NK-92 (cell line): ENCODE measurements around the gene ABCD1.

ENCODE experiments used
- DNase-seq: peaks from one replicate; lab custom pipeline; 2025; ENCODE audit not compliant: unreplicated experiment; lab: John Stamatoyannopoulos, UW

Gene ABCD1

DNA sequence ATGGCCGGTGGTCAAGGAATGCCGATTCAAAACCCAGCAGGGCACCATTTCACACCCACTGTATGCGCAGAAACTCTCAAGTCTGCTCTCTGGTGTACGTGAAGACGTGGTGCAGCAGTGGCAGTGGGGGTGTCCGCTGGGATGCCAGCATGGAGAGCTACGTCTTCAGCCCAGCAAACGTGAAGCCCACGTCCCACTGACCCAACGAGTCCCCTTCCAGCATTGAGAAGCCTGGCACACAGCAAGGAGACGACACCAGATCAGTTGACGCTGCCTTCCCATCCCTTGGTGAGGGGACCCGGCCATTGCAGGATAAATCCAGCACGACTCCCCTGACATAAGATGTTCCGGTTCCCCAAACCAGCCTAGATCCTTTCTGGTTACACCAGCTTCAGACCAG lies 37.2 kb downstream of the ABCD1 start:
- DNase-seq: no peak

DNA sequence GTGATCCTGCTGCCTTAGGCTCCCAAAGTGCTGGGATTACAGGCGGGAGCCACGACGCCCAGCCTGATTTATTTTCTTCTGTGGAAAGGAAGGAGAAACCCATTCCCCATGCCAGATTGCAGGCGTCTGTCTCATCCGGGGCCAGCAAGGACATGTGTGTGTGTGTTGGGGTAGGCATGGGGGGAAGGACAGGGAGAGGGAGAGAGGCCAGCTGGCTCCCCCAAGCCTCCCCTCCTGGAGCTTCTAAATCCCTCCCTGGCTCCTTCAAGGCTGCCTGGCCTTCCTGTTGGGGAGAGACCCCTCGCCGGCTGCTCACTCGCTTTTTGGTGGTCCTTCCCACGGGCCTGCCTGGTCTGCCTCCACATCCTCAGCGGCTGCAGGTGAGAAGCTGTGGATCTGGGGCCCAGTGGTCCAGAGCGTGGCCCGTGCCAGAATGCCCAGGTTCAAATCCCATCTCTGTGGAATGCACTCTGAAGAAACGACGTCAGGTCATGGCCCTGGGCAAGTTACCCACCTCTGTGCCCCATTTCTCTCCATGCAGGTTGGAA lies 38.0 kb downstream of the ABCD1 start:
- no peak for DNase-seq

DNA sequence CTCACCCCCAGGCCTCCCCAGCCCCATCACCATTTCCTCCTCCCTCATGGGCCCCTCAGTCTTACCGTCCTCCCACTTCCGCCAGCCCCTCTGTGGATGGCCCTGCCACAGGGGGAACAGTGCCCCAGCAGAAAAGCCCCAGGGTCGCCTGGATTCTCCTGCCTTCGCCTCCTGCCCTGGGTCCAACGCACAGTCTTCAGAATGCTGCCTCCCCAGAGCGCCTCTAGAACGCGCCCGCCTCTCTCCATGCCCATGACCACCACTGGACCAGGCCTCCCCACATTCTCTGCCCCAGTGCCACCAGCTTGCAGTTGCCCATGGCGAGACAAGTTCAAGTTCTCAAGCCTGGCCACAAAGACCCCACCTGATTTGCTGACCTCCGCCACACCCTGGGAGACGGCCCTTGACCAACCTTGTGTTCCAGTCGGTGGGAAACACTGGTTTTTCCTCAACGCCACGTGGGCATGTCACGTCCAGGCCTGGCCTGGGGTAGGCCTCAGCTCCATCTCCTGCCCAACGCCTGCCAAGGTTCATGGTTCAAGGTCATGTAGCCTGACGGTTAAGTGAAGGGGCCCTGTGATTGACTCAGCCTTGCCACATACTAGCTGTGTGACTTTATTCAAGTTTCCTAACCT lies 38.8 kb downstream of the ABCD1 start:
- no peak for DNase-seq

DNA sequence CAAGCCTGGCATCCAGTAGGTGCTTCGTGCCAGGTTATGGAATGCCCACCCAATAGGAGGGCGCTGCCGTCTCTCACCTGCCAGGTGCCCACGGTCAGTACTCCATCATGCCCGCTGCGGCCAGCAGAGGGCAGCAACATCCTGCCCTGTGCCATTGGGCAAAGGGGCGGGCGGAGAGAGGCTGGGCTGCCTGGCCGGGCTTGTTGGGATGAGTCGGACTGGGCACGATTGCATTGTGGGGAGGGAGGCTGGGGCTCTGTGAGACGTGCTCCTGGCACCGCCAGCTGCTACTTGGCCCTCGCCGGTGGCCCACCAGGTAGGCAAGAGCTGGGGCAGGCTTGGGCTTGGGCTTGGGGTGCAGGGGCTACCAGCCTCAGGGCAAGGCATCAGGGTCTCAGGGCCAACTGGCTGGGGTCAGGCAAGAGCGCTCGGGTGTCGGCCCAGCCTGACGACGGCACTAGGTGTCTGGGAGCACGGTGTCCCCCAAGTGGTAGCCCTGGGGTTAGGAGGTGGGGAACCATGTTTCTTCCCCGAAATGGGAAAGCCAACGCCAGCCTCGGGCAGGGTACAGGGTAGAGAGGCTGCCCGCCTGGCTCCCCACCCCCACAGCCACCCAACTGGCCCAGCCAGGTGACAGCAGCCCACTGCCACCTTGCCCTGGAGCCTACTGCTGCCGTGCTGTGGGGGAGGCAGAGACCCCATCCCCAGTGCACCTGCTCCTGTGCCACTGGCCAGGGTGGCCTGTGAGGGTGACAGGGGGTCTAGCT lies 39.5 kb downstream of the ABCD1 start, which contains the start of gene PLXNB3:
Gene PLXNB3 (plus strand): TSS at position 261 of the 767 bp plus-strand sequence. CDS start 1,287 bp downstream, outside the sequence.
- no peak for DNase-seq

DNA sequence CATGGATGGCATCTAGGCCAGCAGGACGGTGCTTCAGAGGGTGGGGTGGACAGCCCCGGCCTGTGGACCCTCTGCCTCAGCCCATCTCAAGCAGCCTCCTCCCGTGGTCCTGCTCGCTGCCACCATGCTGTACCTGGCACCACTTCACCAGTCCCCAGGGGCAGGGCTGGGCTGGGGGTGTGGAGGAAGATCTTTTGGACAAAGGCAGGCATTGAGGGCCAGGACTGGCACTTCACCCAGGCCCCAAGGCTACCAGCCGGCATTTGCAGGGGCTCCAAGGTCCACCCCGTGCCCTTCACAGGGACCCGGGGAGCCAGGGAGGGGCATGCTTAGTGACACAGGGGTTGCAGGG lies 40.1 kb downstream of the ABCD1 start:
- no peak for DNase-seq

DNA sequence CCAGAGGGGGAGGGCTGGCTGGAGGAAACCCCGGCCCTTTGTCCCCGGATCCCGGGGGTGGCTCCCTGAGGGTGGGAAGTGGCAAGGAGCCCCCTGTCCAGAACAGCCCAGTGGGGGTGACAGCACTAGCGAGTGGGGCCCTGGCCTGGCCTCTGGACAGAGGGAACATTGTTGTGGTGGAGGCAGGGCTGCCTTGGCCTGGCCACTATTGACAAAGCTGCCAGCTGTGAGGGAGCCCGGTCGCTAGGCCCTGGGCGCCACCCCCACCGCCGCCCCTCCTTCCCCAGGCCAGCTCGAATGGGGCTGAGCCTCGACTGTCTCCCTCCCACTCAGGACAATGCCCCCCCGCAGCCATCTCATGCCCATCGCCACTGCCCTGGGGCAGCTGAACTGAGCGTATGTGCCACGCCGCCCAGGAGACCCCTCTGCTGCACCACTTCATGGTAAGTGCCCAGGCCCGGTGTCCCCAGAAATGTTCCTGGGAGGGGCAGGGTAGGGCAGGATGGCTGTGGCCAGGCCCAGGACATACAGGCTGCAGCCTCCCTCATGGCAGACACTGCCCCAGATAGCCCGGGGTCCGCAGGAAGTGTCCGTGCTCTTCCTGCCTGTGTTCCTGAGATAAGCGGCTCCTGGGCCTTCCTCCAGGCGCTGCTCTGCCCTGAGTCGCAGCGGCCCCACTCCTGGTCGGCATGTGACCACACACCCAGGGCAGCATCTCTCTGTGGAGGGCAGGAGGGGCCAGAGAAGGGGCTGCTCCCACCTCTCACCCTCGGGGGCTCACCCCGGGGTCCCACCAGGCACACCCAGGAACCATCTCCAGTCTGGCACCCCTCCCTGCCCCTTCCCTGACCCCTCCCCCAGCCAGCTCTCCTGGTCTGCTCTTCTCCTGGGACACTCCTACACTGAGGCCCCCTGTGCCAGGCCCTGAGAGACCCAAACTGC lies 40.8 kb downstream of the ABCD1 start:
- no peak for DNase-seq

DNA sequence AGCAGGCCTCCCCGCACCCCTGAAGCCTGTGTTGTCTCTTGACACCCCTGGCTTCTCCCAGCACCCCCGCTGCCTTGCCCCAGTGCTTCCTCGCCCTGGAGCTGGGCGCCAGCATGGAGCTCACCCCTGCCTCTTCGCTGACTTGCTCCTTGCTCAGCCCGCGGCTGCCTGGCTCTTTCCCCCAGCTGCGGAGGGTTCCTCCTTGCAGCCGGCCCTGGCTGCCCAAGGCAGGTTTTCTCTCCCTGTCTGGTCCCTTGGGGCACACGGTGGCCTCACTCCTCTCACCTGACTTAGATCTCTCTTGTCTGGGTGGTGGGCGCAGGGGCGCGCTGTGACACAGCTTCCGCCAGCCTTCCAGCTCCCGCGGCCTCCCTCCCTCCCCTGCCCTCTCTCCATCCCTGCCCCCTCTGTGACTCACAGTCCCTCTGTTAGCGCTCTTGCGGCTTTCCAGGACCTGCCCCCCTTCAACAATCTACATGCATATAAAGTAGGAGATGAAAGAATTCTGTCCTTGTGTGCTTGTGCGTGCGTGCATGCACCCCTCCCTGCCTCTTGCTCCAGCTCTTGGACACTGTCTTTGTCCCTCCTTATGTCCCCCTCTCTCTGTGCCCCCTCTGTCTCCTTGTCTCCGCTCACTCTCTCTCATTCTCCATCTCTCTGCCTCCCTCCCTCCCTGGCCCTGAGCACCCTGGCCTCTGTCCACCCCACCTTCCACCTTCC lies 41.6 kb downstream of the ABCD1 start:
- no peak for DNase-seq

DNA sequence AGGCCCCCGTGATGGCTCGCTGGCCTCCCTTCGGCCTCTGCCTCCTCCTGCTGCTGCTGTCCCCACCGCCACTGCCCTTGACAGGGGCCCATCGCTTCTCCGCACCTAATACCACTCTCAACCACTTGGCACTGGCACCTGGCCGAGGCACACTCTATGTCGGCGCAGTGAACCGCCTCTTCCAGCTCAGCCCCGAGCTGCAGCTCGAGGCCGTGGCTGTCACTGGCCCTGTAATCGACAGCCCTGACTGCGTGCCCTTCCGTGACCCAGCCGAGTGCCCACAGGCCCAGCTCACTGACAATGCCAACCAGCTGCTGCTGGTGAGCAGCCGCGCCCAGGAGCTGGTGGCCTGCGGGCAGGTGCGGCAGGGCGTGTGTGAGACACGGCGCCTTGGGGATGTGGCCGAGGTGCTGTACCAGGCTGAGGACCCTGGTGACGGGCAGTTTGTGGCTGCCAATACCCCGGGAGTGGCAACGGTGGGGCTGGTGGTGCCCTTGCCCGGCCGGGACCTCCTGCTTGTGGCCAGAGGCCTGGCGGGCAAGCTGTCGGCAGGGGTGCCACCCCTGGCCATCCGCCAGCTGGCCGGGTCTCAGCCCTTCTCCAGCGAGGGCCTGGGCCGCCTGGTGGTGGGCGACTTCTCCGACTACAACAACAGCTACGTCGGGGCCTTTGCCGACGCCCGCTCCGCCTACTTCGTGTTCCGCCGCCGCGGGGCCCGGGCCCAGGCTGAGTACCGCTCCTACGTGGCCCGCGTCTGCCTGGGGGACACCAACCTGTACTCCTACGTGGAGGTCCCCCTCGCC lies 42.4 kb downstream of the ABCD1 start:
- no peak for DNase-seq

DNA sequence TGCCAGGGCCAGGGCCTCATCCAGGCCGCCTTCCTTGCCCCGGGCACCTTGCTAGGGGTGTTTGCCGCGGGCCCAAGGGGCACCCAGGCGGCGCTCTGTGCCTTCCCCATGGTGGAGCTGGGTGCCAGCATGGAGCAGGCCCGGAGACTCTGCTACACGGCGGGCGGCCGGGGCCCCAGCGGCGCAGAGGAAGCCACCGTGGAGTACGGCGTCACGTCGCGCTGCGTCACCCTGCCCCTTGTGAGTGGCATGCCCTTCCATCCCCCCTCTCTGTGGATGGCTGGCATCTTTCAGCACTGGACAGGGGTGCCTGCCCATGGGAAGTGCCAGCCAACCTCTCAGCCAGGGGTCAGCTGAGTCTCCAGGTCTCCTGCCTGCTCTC lies 43.0 kb downstream of the ABCD1 start:
- DNase-seq: no peak

DNA sequence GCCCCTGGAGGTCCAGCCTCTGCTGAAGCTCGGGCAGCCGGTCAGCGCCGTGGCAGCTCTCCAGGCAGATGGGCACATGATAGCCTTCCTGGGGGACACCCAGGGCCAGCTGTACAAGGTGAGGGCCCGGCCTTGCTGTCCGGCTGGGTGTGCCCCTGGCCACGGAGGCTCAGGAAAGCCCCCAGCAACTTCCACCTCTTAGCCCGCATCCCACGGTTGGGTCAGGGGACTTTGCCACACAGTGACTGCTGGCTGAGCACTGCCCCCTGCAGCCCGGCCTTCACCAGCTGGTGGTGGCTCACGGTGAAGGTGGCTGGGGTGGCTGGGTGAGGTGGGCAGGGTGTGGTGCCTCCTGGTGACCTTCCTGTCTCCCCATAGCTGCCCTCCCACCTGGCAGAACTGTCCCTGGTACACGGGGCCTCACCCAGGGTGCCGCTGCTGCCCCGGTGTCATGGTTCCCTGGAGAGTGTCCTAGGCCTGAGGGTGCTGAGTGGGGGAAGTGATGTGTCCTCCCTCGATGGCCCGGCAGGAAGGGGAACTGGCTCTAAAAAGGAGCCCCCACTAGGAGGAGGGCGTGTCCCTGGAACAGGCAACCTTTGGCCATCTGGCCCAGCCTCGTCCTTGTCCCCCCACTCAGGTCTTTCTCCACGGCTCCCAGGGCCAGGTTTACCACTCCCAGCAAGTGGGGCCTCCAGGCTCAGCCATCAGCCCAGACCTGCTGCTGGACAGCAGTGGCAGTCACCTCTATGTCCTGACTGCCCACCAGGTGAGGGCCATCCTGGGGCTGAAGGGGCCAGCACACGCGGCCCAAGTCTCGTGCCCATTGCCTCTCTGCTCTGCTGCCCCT lies 43.9 kb downstream of the ABCD1 start:
- DNase-seq: no peak

DNA sequence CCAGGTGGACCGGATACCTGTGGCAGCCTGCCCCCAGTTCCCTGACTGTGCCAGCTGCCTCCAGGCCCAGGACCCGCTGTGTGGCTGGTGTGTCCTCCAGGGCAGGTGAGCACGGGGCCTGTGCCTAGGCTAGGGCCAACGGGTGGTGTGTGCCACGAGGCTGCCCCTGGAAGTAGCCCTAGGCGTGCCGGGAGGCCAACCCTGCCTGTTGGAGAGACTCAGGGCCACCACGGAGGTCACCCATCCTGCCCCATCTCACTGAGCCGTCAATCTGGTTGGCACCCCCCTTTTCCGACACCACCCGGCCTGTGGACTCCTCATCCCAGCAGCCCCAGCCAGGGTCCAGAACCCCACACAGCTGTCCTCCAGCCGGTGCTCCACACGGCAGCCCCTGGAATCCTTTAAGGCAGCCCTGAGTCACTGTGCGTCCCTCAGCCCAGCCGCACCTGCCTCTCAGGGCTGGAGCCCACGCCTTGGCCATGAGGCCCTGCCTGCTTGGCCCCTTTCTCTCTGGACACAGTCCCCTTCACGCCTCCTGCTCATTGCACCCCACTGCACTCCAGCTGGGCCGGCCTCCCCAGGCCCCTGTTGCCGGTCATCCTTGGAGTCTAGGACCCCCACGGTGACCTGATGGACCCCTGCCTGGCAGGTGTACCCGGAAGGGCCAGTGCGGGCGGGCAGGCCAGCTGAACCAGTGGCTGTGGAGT lies 44.7 kb downstream of the ABCD1 start:
- no peak for DNase-seq

DNA sequence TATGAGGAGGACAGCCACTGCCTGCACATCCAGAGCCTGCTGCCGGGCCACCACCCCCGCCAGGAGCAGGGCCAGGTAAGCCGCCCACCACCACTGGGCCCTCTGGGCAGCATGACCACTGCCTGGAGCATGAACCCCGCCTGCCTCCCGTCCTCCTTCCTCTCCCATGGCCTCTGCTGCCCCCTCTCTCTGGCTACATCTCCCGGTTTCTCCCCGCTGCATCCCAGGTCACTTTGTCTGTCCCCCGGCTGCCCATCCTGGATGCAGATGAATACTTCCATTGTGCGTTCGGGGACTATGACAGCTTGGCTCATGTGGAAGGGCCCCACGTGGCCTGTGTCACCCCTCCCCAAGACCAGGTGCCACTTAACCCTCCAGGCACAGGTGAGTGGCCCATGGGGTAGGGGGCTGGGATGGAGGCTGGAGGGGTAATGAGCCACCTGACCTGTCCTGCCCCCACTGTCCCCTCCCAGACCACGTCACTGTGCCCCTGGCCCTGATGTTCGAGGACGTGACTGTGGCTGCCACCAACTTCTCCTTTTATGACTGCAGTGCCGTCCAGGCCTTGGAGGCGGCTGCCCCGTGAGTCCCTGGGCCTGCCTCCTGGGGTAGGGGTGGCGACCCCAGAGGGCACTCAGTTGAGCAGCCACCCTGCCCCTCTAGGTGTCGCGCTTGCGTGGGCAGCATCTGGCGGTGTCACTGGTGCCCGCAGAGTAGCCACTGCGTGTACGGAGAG lies 45.4 kb downstream of the ABCD1 start:
- no peak for DNase-seq

DNA sequence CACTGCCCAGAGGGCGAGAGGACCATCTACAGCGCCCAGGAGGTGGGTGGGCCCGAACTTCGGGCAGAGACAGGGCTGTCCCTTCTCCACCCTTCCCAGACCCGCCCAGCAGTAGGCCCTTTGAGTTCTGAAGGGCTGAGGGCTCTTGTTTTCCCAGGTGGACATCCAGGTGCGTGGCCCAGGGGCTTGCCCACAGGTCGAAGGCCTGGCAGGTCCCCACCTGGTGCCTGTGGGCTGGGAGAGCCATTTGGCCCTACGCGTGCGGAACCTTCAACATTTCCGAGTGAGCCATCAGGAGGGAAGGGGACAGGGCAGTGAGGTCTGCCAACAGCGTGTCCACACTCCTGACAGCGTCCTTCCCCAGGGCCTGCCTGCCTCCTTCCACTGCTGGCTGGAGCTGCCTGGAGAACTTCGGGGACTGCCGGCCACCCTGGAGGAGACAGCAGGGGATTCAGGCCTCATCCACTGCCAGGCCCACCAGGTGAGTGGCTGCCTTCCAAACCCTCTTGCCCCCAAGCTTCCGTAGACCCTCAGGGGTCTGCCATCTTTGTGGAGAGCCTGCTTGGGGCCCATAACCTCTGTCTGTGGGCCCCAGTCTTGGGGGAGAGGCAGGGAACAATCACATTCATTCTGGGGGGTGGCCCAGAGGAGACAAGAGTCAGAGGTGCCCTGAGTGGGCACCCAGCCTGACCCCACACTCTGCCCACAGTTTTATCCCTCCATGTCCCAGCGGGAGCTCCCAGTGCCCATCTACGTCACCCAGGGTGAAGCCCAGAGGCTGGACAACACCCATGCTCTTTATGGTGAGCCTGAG lies 46.2 kb downstream of the ABCD1 start:
- DNase-seq: no peak

DNA sequence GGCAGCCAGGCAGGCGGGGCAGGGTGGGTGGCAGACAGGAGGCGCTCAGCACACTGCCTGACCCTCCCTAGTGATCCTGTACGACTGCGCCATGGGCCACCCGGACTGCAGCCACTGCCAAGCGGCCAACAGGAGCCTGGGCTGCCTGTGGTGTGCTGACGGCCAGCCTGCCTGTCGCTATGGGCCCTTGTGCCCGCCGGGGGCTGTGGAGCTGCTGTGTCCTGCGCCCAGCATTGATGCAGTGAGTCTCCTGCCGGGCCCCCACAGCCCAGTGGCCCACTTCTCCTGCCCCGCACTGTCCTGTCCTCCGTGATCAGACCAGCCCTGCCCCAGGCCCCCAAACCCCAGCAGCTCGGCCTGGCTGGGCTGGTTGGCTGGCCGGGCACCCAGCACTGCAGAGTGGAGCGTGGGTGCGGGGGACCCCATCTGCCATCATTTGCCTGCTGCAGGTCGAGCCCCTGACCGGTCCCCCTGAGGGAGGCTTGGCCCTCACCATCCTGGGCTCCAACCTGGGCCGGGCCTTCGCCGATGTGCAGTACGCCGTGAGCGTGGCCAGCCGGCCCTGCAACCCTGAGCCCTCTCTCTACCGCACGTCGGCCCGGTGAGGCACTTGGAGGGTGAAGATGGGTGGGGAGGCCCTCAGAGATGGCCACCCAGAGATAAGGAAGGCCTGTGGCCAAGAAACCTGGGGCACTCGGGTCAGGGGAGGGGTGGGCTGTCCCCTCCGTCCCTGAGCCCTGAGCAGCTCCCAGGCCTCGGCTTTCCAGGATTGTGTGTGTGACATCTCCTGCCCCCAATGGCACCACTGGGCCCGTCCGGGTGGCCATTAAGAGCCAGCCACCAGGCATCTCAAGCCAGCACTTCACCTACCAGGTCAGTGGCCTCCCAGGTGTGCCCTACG lies 47.0 kb downstream of the ABCD1 start:
- no peak for DNase-seq

DNA sequence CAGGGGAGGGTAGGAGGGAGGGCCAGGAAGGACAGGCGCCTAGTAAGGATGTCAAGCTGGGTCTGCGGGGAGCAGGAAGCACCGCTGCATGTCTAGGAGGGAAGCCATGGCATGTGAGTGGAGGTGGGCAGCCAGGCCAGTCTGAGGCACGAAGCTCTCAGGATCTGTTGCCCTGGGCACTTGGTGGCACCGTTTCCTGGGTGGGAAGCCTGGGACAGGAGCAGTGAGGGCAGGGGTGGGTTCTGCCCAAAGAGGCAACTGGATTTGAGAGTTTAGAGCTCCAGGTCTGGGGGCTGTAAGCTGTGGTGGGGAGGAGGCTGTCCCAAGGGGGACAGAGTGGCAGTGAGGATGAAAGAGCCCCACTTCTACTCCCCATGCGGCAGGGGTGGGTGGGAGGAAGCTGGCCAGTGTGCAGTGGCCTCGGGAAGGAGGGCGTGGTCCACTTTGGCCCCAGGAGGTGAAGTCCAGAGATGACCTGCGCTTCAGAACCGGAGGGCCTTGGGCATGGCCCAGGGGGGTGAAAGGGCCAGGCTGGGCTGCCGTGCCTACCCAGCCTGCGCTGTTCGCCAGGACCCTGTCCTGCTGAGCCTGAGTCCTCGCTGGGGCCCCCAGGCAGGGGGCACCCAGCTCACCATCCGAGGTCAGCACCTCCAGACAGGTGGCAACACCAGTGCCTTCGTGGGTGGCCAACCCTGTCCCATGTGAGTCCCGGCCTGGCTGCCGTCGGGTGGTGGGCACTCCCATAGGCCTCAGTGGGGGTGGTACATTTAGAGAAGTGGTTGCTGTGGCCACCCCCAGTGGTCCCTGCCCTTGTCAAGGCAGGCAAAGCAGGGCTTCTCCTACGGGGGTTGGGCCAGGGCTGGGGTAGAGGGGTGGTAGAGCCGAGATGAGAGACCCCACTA lies 47.9 kb downstream of the ABCD1 start:
- no peak for DNase-seq
